ENCODE measurements around the gene RFPL4AL1. TPM values are rescaled to one million over a fixed set of nuclear protein-coding genes. Genes with fewer than 3 reads are reported as not detected.

Gene RFPL4AL1
- total and polyA plus RNA-seq, 9 of the 15 experiments (the other 6 are each of a cell fraction or from before 2014, with no cell fraction given): 0.18 to 0.21 TPM; not detected in 7

DNA sequence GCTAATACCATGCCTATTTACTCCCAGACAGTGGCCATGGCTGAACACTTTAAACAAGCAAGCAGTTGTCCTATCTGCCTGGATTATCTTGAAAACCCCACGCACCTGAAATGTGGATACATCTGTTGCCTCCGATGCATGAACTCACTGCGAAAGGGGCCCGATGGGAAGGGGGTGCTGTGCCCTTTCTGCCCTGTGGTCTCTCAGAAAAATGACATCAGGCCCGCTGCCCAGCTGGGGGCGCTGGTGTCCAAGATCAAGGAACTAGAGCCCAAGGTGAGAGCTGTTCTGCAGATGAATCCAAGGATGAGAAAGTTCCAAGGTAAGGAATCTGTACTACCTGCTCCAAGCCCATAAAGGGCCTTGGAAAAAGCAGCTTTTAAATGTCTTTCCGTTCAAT is 8.6 kb downstream of the RFPL4AL1 start (continued):
- TF ChIP-seq ATF6 (CRISPR knock-in tag; IDR thresholded peaks at IDR 0.05) (no peak), POLR2A (conservative IDR thresholded peaks at IDR 0.05) (no peak), STAG1 (CRISPR knock-in tag; IDR thresholded peaks at IDR 0.05; ENCODE audit: borderline replicate concordance) (no peak; the same call in 1 of the 2 replicates), USF2 (CRISPR knock-in tag; IDR thresholded peaks at IDR 0.05) (no peak), ZNF764 (CRISPR knock-in tag; IDR thresholded peaks at IDR 0.05; ENCODE audit: low read depth) (no peak), ZNF408 (CRISPR knock-in tag; IDR thresholded peaks at IDR 0.05; ENCODE audit: low read depth) (no peak), MITF (IDR thresholded peaks at IDR 0.05) (no peak), RAD21 (CRISPR knock-in tag; conservative IDR thresholded peaks at IDR 0.05 in 1 of 2, IDR thresholded peaks at IDR 0.05 in 1 of 2) (peak in 1 of 2 experiments; percentile 60; a peak in 2 of 4 replicates), AFF1 (IDR thresholded peaks at IDR 0.05; ENCODE audit: low read depth in 1 of 2, partially characterized antibody in 2 of 2) (no peak), THRAP3 (IDR thresholded peaks at IDR 0.05; ENCODE audit: borderline replicate concordance) (no peak), NBN (IDR thresholded peaks at IDR 0.05; ENCODE audit: low read depth) (no peak), RFX7 (CRISPR knock-in tag; IDR thresholded peaks at IDR 0.05) (no peak)
- TF ChIP-seq, protein P1, sequence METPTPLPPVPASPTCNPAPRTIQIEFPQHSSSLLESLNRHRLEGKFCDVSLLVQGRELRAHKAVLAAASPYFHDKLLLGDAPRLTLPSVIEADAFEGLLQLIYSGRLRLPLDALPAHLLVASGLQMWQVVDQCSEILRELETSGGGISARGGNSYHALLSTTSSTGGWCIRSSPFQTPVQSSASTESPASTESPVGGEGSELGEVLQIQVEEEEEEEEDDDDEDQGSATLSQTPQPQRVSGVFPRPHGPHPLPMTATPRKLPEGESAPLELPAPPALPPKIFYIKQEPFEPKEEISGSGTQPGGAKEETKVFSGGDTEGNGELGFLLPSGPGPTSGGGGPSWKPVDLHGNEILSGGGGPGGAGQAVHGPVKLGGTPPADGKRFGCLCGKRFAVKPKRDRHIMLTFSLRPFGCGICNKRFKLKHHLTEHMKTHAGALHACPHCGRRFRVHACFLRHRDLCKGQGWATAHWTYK (CRISPR knock-in tag; IDR thresholded peaks at IDR 0.05): no peak
- TF ChIP-seq, protein P2, sequence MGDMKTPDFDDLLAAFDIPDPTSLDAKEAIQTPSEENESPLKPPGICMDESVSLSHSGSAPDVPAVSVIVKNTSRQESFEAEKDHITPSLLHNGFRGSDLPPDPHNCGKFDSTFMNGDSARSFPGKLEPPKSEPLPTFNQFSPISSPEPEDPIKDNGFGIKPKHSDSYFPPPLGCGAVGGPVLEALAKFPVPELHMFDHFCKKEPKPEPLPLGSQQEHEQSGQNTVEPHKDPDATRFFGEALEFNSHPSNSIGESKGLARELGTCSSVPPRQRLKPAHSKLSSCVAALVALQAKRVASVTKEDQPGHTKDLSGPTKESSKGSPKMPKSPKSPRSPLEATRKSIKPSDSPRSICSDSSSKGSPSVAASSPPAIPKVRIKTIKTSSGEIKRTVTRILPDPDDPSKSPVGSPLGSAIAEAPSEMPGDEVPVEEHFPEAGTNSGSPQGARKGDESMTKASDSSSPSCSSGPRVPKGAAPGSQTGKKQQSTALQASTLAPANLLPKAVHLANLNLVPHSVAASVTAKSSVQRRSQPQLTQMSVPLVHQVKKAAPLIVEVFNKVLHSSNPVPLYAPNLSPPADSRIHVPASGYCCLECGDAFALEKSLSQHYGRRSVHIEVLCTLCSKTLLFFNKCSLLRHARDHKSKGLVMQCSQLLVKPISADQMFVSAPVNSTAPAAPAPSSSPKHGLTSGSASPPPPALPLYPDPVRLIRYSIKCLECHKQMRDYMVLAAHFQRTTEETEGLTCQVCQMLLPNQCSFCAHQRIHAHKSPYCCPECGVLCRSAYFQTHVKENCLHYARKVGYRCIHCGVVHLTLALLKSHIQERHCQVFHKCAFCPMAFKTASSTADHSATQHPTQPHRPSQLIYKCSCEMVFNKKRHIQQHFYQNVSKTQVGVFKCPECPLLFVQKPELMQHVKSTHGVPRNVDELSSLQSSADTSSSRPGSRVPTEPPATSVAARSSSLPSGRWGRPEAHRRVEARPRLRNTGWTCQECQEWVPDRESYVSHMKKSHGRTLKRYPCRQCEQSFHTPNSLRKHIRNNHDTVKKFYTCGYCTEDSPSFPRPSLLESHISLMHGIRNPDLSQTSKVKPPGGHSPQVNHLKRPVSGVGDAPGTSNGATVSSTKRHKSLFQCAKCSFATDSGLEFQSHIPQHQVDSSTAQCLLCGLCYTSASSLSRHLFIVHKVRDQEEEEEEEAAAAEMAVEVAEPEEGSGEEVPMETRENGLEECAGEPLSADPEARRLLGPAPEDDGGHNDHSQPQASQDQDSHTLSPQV (IDR thresholded peaks at IDR 0.05): no peak
